SK-N-SH (cell line): ENCODE measurements around the gene INAVA. TPM values are rescaled to one million over a fixed set of nuclear protein-coding genes. Genes with fewer than 3 reads are reported as not detected.

ENCODE experiments used
- CTCF ChIA-PET: fragments of 300-600, 350-600 bp; formaldehyde crosslinking; extraction: SDS; loops from one replicate; lab custom pipeline; 2021; lab: Yijun Ruan, JAX
- POLR2A ChIA-PET: fragments of 350-600 bp; sonication (Branson Sonifier 250); formaldehyde crosslinking; extraction: SDS; loops from one replicate; lab custom pipeline; 2020; ENCODE audit warnings: antibody characterized with exemption, inconsistent platforms; lab: Yijun Ruan, JAX
- DNase-seq: peaks from one replicate; pipeline ENCODE4 v3.0.0; 2012
- H2AFZ ChIP-seq: fragments of 200-600 bp; sonication (generic); 2 replicates; pipeline ENCODE4 v1.8.1; 2016; ENCODE audit warnings: antibody characterized with exemption, mild to moderate bottlenecking, low read depth
- H3F3A ChIP-seq: fragments of 200-600 bp; sonication (generic); replicated peaks from 2 replicates; pipeline ENCODE3; 2016; ENCODE audit warnings: antibody characterized with exemption, mild to moderate bottlenecking; ENCODE audit not compliant: insufficient read depth
- H3K27ac ChIP-seq, 2 experiments: fragments of 200-500 bp in 1 of 2; fragments of 200-600 bp in 1 of 2; sonication (Bioruptor generic) in 1 of 2; sonication (generic), shearing (Covaris generic) in 1 of 2; 2 replicates each; pipeline versions ENCODE4 v1.5.1 to v1.6.1; 2014 to 2016; ENCODE audit warnings: low read depth in 2 of 2, inconsistent platforms in 1 of 2, low read length in 1 of 2, mild to moderate bottlenecking in 1 of 2, mixed read lengths in 1 of 2
- H3K27me3 ChIP-seq: fragments of 200-600 bp; sonication (generic), shearing (Covaris generic); 2 replicates; pipeline ENCODE4 v1.6.1; 2016; ENCODE audit warnings: mixed run types; ENCODE audit not compliant: insufficient read depth
- H3K36me3 ChIP-seq, 2 experiments: fragments of 200-500 bp in 1 of 2; fragments of 200-600 bp in 1 of 2; sonication (Bioruptor generic) in 1 of 2; sonication (generic) in 1 of 2; replicated peaks in 1 of 2; 2 replicates each; pipeline versions ENCODE3 to v1.5.1; 2014 to 2016; ENCODE audit warnings: low read length in 1 of 2, mild to moderate bottlenecking in 1 of 2; ENCODE audit not compliant: insufficient read depth in 2 of 2, control insufficient read depth in 1 of 2
- H3K4me1 ChIP-seq, 2 experiments: fragments of 200-500 bp in 1 of 2; fragments of 200-600 bp in 1 of 2; sonication (Bioruptor generic) in 1 of 2; sonication (generic), shearing (Covaris generic) in 1 of 2; 2 replicates each; pipeline versions ENCODE4 v1.5.1 to v1.6.1; 2014 to 2016; ENCODE audit warnings: low read depth in 1 of 2, low read length in 1 of 2, mixed run types in 1 of 2; ENCODE audit not compliant: insufficient read depth in 2 of 2, control insufficient read depth in 1 of 2
- H3K4me2 ChIP-seq: fragments of 200-600 bp; sonication (generic), shearing (Covaris generic); 2 replicates; pipeline ENCODE4 v1.6.1; 2017; ENCODE audit warnings: mixed run types
- H3K4me3 ChIP-seq, 2 experiments: fragments of 200-500 bp in 1 of 2; fragments of 200-600 bp in 1 of 2; sonication (Bioruptor generic) in 1 of 2; sonication (generic), shearing (Covaris generic) in 1 of 2; 2 replicates each; pipeline versions ENCODE4 v1.5.1 to v1.8.1; 2014 to 2016; ENCODE audit warnings: low read depth in 2 of 2, inconsistent platforms in 1 of 2, low read length in 1 of 2, mild to moderate bottlenecking in 1 of 2, mixed read lengths in 1 of 2, moderate library complexity in 1 of 2
- H3K79me2 ChIP-seq: fragments of 200-600 bp; sonication (generic); 2 replicates; pipeline ENCODE4 v1.8.1; 2017; ENCODE audit warnings: mild to moderate bottlenecking; ENCODE audit not compliant: insufficient read depth
- H3K9ac ChIP-seq: fragments of 200-600 bp; sonication (generic); 2 replicates; pipeline ENCODE4 v1.6.1; 2017; ENCODE audit warnings: mixed run types
- H3K9me2 ChIP-seq: fragments of 200-600 bp; sonication (generic); 2 replicates; pipeline ENCODE4 v1.6.1; 2017; ENCODE audit warnings: mixed run types
- H3K9me3 ChIP-seq: fragments of 200-600 bp; sonication (generic); 2 replicates; pipeline ENCODE4 v1.6.1; 2017; ENCODE audit warnings: mixed run types, mild to moderate bottlenecking, moderate library complexity
- H4K20me1 ChIP-seq: fragments of 200-600 bp; sonication (generic); 2 replicates; pipeline ENCODE4 v1.6.1; 2017; ENCODE audit warnings: mild to moderate bottlenecking, mixed run types; ENCODE audit not compliant: insufficient read depth
- CHD2 ChIP-seq: fragments of 150-350 bp; IDR thresholded peaks from 2 replicates; pipeline ENCODE4 v1.6.1; 2018; ENCODE audit warnings: low read length; ENCODE audit not compliant: partially characterized antibody
- CTCF ChIP-seq: fragments of 200-600 bp; sonication (generic); IDR thresholded peaks from 2 replicates; pipeline ENCODE4 v1.6.1; 2017; ENCODE audit warnings: antibody characterized with exemption, mild to moderate bottlenecking, moderate library complexity
- ELF1 ChIP-seq: IDR thresholded peaks from 2 replicates; pipeline ENCODE4 v1.4.0; 2012
- FOSL2 ChIP-seq: IDR thresholded peaks from 2 replicates; pipeline ENCODE4 v1.4.0; 2012; ENCODE audit warnings: low read depth, mild to moderate bottlenecking, moderate library complexity, borderline replicate concordance
- FOXJ3 ChIP-seq: sonication (generic); formaldehyde crosslinking; IDR thresholded peaks from 2 replicates; pipeline ENCODE4 v1.5.1; 2020; ENCODE audit warnings: mild to moderate bottlenecking, missing genetic modification reagents
- GATA2 ChIP-seq: sonication (generic); formaldehyde crosslinking; IDR thresholded peaks from 2 replicates; pipeline ENCODE4 v1.5.0; 2020; ENCODE audit warnings: mild to moderate bottlenecking, missing genetic modification reagents
- JUND ChIP-seq: IDR thresholded peaks from 2 replicates; pipeline ENCODE4 v1.4.0; 2012
- MEF2A ChIP-seq: IDR thresholded peaks from 2 replicates; pipeline ENCODE4 v1.4.0; 2012; ENCODE audit warnings: low read depth, borderline replicate concordance
- NRF1 ChIP-seq: IDR thresholded peaks from 2 replicates; pipeline ENCODE4 v1.6.1; 2012; ENCODE audit warnings: low read depth, mild to moderate bottlenecking, low read length
- POLR2AphosphoS5 ChIP-seq: IDR thresholded peaks from 2 replicates; pipeline ENCODE4 v1.6.1; 2012; ENCODE audit warnings: low read depth, low read length
- RAD21 ChIP-seq: IDR thresholded peaks from 2 replicates; pipeline ENCODE4 v1.6.1; 2012; ENCODE audit warnings: mild to moderate bottlenecking, low read length
- REST ChIP-seq: IDR thresholded peaks from 2 replicates; pipeline ENCODE4 v1.6.1; 2012; ENCODE audit warnings: mild to moderate bottlenecking, low read depth, low read length, moderate library complexity
- RFX5 ChIP-seq: IDR thresholded peaks from 2 replicates; pipeline ENCODE4 v1.6.1; 2012; ENCODE audit warnings: mild to moderate bottlenecking, improper control_type of control experiment, low read length
- RXRA ChIP-seq: IDR thresholded peaks from 2 replicates; pipeline ENCODE4 v1.4.0; 2012; ENCODE audit warnings: low read depth, mild to moderate bottlenecking, borderline replicate concordance
- SMC3 ChIP-seq: IDR thresholded peaks from 2 replicates; pipeline ENCODE4 v1.6.1; 2012; ENCODE audit warnings: low read depth, low read length, improper control_type of control experiment
- TAF1 ChIP-seq: IDR thresholded peaks from 2 replicates; pipeline ENCODE4 v1.6.1; 2012; ENCODE audit warnings: low read depth, mild to moderate bottlenecking, low read length, moderate library complexity, borderline replicate concordance
- TCF12 ChIP-seq: IDR thresholded peaks from 2 replicates; pipeline ENCODE4 v1.4.0; 2012
- WGBS: methylation state at CpG from one replicate; pipeline ENCODE4 v1.1.6; 2017; ENCODE audit warnings: low lambda C conversion rate; 5-methylcytosine and 5-hydroxymethylcytosine counted together
- polyA plus RNA-seq, 3 experiments: library from polyadenylated mRNA; depleted of rRNA; stranded (reverse); fragments of >200 nt; gene quantifications; 2 replicates each; pipeline ENCODE4 v1.2.3, GENCODE V29; 2012

INAVA gene
- polyA plus RNA-seq, 1 of the 3 experiments (the other 2 are of a cell fraction) = 0.12 TPM

GRCh38 chr1:200856716-200857357, 37.9 kb upstream of the INAVA start:
- no peaks in the 10 kb centered on the region for H3K27me3 ChIP-seq
- TF ChIP-seq POLR2AphosphoS5 = no peak
- no peak for TF ChIP-seq TCF12
- TF ChIP-seq FOSL2 = no peak
- no peak for TF ChIP-seq SMC3
- TF ChIP-seq RXRA = no peak
- no peak for TF ChIP-seq MEF2A
- TF ChIP-seq CTCF = no peak
- no peak for TF ChIP-seq TAF1
- TF ChIP-seq REST = no peak
- no peak for TF ChIP-seq ELF1
- TF ChIP-seq NRF1 = no peak
- no peak for TF ChIP-seq RAD21
- TF ChIP-seq FOXJ3 (CRISPR knock-in tag) = no peak
- TF ChIP-seq CHD2 = no peak
- no peak for TF ChIP-seq JUND
- no peak for TF ChIP-seq GATA2 (CRISPR knock-in tag)
- no peak for TF ChIP-seq RFX5
- ChIA-PET POLR2A (no interaction called here), CTCF (interaction anchor here (0.7 to 1.8 kb wide), 5 partner anchors 9 to 182 kb away, joined by 3 to 5 read pairs (median 3); no protein-coding TSS in a partner anchor)
- no peaks in the 10 kb centered on the region for H3K79me2 ChIP-seq
- no peak overlapping the region for H3K4me3 ChIP-seq
- H3K9me3 ChIP-seq = no peaks in the 10 kb centered on the region
- WGBS = 98% methylated on average over 2 of the region's 2 CpGs
- H3K36me3 ChIP-seq = peaks cover 86 to 89% of the 10 kb centered on the region in 2 experiments
- H3K27ac ChIP-seq = peak overlapping the region in 1 of 2 experiments; percentile 43; a peak in 2 of 4 replicates
- H2AFZ ChIP-seq = no peak overlapping the region
- H3K9ac ChIP-seq = no peak overlapping the region
- H3K4me1 ChIP-seq = peaks cover 0 to 11% of the 10 kb centered on the region in 2 experiments; a peak in 2 of 4 replicates
- no peaks in the 10 kb centered on the region for H3K9me2 ChIP-seq
- DNase-seq = no peak
- H3F3A ChIP-seq = peaks cover 34% of the 10 kb centered on the region
- no peak overlapping the region for H3K4me2 ChIP-seq
- H4K20me1 ChIP-seq = no peaks in the 10 kb centered on the region
